ENCODE results near the gene RGL3. TPM values are rescaled to one million over a fixed set of nuclear protein-coding genes. Genes with fewer than 3 reads are reported as not detected.

RGL3 gene
- total and polyA plus RNA-seq, 10 of the 15 experiments (the other 5 are each of a cell fraction or from before 2014, with no cell fraction given): not detected

DNA sequence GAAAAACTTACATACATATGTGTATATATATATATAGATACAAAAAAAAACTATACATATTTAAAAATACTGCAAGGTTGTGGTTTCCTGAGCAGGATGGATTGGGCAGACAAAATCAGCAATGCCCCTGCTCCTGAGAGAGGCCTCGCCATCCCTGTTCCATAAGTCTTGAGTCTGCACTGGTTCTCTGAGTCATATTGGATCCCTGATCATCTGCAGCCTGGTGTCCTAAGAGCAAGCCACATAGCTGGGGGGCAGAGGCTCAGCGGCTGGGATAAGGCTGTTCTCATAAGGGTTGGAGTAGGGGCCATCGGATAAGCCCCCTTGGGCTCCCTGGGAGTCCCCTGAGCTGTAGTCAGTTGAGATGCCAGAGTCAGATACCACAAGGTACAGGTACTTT lies 41.4 kb downstream of the RGL3 start:
- Histone ChIP-seq H3K79me2 (ENCODE audit: control insufficient read depth, insufficient read depth, low read length) (peaks cover 10% of the 10 kb centered on the region), H3K9ac (ENCODE audit: control insufficient read depth, insufficient read depth, low read length) (no peak overlapping the region), H3K9me3 (replicated peaks; ENCODE audit: control insufficient read depth, insufficient read depth, low read length) (no peaks in the 10 kb centered on the region), H3K27ac (ENCODE audit: control insufficient read depth, insufficient read depth) (no peak overlapping the region), H3K4me3 (no peak overlapping the region), H4K20me1 (ENCODE audit: control insufficient read depth, insufficient read depth) (no peaks in the 10 kb centered on the region), H3K4me1 (ENCODE audit: control insufficient read depth, insufficient read depth, low read length) (peaks cover 31% of the 10 kb centered on the region), H3K27me3 (replicated peaks in 1 of 2; ENCODE audit: control insufficient read depth in 2 of 2, insufficient read depth in 2 of 2, low read length in 1 of 2) (peaks cover 0 to 1% of the 10 kb centered on the region in 2 experiments; a peak in 2 of 4 replicates), H3K4me2 (ENCODE audit: control insufficient read depth, insufficient read depth) (0 out of 2 replicates have a peak overlapping the region, but pooled peaks have one; percentile 42), H3K36me3 (ENCODE audit: control insufficient read depth in 2 of 2, insufficient read depth in 2 of 2, low read length in 1 of 2) (no peaks in the 10 kb centered on the region), H2AFZ (ENCODE audit: control insufficient read depth, low read depth, low read length) (no peak overlapping the region)
- BruUV-seq (replicated peaks): no TSS peak
- ChIA-PET SMC1A (ENCODE audit: uncharacterized antibody, unreplicated experiment) (interaction anchor here (0.6 to 6.1 kb wide), 13 partner anchors 9 to 211 kb away, joined by 3 to 40 read pairs (median 4); partner anchors contain the start of genes ANGPTL8, CCDC159, TMEM205 and TSPAN16), CTCF (interaction anchor here (0.6 to 5.6 kb wide), 23 partner anchors 10 to 341 kb away, joined by 3 to 62 read pairs (median 4); partner anchors contain the start of genes CCDC159, ODAD3, PRKCSH and RAB3D), POLR2A (interaction anchor here (1.1 to 4.8 kb wide), 8 partner anchors 9 to 181 kb away, joined by 3 to 48 read pairs (median 4); partner anchors contain the start of genes CCDC159, ELOF1, ODAD3 and RAB3D), RAD21 (ENCODE audit: unreplicated experiment) (interaction anchor here (0.8 to 5.2 kb wide), 13 partner anchors 9 to 181 kb away, joined by 3 to 36 read pairs (median 3); partner anchors contain the start of genes CCDC159, ECSIT, ELOF1 and TMEM205)
- ATAC-seq (no peak), FAIRE-seq (no peak), DNase-seq (ENCODE audit: low read depth, low spot score) (no peak)
- in situ Hi-C loops (cut with MboI) (no loop called here), intact Hi-C loops (cut with micrococcal nuclease; ENCODE audit: unreplicated experiment) (no loop called here)
- WGBS (ENCODE audit: insufficient coverage, insufficient replicate concordance, low lambda C conversion rate, missing lambda C conversion rate): 100% methylated on average over 3 of the region's 3 CpGs
- TF ChIP-seq HCFC1 (IDR thresholded peaks at IDR 0.05; ENCODE audit: low read length) (no peak), ETV6 (conservative IDR thresholded peaks at IDR 0.05 in 1 of 2, IDR thresholded peaks at IDR 0.05 in 1 of 2; ENCODE audit: borderline replicate concordance in 1 of 2, low read depth in 1 of 2) (no peak), BMI1 (IDR thresholded peaks at IDR 0.05; ENCODE audit: borderline replicate concordance) (no peak), STAT3 (IDR thresholded peaks at IDR 0.05; ENCODE audit: low read depth, low read length) (no peak), CHD4 (IDR thresholded peaks at IDR 0.05) (no peak), CEBPZ (IDR thresholded peaks at IDR 0.05; ENCODE audit: low read depth, low read length) (no peak), NRF1 (conservative IDR thresholded peaks at IDR 0.05; ENCODE audit: low read depth, low read length) (no peak), POU2F2 (IDR thresholded peaks at IDR 0.05; ENCODE audit: borderline replicate concordance, low read depth, low read length) (no peak)
- TF ChIP-seq, protein P1, sequence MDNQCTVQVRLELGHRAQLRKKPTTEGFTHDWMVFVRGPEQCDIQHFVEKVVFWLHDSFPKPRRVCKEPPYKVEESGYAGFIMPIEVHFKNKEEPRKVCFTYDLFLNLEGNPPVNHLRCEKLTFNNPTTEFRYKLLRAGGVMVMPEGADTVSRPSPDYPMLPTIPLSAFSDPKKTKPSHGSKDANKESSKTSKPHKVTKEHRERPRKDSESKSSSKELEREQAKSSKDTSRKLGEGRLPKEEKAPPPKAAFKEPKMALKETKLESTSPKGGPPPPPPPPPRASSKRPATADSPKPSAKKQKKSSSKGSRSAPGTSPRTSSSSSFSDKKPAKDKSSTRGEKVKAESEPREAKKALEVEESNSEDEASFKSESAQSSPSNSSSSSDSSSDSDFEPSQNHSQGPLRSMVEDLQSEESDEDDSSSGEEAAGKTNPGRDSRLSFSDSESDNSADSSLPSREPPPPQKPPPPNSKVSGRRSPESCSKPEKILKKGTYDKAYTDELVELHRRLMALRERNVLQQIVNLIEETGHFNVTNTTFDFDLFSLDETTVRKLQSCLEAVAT (IDR thresholded peaks at IDR 0.05): no peak
- TF ChIP-seq, protein P2, sequence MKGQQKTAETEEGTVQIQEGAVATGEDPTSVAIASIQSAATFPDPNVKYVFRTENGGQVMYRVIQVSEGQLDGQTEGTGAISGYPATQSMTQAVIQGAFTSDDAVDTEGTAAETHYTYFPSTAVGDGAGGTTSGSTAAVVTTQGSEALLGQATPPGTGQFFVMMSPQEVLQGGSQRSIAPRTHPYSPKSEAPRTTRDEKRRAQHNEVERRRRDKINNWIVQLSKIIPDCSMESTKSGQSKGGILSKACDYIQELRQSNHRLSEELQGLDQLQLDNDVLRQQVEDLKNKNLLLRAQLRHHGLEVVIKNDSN (IDR thresholded peaks at IDR 0.05; ENCODE audit: borderline replicate concordance, extremely low read length, insufficient read depth, low read depth, low read length): no peak
- TF ChIP-seq, protein P3, sequence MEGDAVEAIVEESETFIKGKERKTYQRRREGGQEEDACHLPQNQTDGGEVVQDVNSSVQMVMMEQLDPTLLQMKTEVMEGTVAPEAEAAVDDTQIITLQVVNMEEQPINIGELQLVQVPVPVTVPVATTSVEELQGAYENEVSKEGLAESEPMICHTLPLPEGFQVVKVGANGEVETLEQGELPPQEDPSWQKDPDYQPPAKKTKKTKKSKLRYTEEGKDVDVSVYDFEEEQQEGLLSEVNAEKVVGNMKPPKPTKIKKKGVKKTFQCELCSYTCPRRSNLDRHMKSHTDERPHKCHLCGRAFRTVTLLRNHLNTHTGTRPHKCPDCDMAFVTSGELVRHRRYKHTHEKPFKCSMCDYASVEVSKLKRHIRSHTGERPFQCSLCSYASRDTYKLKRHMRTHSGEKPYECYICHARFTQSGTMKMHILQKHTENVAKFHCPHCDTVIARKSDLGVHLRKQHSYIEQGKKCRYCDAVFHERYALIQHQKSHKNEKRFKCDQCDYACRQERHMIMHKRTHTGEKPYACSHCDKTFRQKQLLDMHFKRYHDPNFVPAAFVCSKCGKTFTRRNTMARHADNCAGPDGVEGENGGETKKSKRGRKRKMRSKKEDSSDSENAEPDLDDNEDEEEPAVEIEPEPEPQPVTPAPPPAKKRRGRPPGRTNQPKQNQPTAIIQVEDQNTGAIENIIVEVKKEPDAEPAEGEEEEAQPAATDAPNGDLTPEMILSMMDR (IDR thresholded peaks at IDR 0.05 in 2 of 3, conservative IDR thresholded peaks at IDR 0.05 in 1 of 3; ENCODE audit: control insufficient read depth in 2 of 3, extremely low read depth in 1 of 3, insufficient read depth in 1 of 3, low read depth in 3 of 3, low read length in 3 of 3): no peak
- TF ChIP-seq, protein P4, sequence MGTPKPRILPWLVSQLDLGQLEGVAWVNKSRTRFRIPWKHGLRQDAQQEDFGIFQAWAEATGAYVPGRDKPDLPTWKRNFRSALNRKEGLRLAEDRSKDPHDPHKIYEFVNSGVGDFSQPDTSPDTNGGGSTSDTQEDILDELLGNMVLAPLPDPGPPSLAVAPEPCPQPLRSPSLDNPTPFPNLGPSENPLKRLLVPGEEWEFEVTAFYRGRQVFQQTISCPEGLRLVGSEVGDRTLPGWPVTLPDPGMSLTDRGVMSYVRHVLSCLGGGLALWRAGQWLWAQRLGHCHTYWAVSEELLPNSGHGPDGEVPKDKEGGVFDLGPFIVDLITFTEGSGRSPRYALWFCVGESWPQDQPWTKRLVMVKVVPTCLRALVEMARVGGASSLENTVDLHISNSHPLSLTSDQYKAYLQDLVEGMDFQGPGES (IDR thresholded peaks at IDR 0.05): no peak

All from GM12878 (cell line).